Stomach (tissue), 4 donors: ENCODE data around the gene STRN4.

Source experiments
- POLR2A ChIP-seq, 4 donors: fragments of 450-650 bp; IDR thresholded peaks; one replicate each; pipeline ENCODE4 v1.6.1; 2016; ENCODE audit warnings: antibody characterized with exemption in 4 of 4, control low read depth in 2 of 4, mild to moderate bottlenecking in 1 of 4, moderate library complexity in 1 of 4
- POLR2AphosphoS5 ChIP-seq, 3 donors: sonication (generic); formaldehyde crosslinking; IDR thresholded peaks; one replicate each; pipeline ENCODE4 v1.6.1; 2016; ENCODE audit warnings: antibody characterized with exemption in 3 of 3
- TF ChIP-seq, protein P1 (sequence below), 7 experiments: fragments of 450-650 bp in 4 of 7; fragments of 200-600 bp in 3 of 7; sonication (generic) in 3 of 7; IDR thresholded peaks; one replicate each; pipeline ENCODE4 v1.5.1; 2016 to 2019; ENCODE audit warnings: antibody characterized with exemption in 7 of 7, control low read depth in 2 of 7, mild to moderate bottlenecking in 1 of 7

DNA sequence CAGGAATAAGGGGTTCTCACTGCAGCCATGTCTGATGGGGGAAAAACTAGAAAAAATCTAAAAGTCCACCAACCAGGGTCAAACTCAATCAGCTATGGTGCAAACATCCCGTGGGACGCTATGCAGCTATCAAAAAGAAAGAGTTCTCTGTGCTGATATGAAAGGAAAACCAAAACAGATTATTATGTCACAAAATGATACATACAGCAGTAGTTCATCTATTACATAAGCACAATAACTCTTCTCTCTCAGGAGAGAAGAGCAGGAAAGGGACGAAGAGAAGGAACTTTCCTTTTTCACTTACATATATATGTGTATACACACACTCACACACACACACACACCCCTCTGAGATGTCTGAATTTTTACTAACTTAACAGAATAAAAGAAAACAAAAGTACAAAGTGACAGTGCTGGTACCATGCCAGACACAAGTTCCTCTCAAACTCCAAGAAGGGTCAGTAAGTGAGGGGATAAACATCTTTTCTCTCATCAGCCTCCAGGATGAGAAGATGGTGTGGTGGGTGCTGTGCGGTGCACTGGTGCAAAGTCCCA lies 3.2 kb downstream of the STRN4 start:
- TF ChIP-seq, protein P1, sequence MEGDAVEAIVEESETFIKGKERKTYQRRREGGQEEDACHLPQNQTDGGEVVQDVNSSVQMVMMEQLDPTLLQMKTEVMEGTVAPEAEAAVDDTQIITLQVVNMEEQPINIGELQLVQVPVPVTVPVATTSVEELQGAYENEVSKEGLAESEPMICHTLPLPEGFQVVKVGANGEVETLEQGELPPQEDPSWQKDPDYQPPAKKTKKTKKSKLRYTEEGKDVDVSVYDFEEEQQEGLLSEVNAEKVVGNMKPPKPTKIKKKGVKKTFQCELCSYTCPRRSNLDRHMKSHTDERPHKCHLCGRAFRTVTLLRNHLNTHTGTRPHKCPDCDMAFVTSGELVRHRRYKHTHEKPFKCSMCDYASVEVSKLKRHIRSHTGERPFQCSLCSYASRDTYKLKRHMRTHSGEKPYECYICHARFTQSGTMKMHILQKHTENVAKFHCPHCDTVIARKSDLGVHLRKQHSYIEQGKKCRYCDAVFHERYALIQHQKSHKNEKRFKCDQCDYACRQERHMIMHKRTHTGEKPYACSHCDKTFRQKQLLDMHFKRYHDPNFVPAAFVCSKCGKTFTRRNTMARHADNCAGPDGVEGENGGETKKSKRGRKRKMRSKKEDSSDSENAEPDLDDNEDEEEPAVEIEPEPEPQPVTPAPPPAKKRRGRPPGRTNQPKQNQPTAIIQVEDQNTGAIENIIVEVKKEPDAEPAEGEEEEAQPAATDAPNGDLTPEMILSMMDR (IDR thresholded peaks at IDR 0.05): no peak
- no peak for TF ChIP-seq POLR2AphosphoS5 (IDR thresholded peaks at IDR 0.05)
- TF ChIP-seq POLR2A (IDR thresholded peaks at IDR 0.05): no peak
